CD14-positive monocyte (primary cell): ENCODE data around the gene DHTKD1. TPM values are rescaled to one million over a fixed set of nuclear protein-coding genes. Genes with fewer than 3 reads are reported as not detected.

Experiments used
- DNase-seq, 3 donors: peaks; one replicate each; pipeline ENCODE4 v3.0.0-alpha.2; 2011 to 2022
- H2AFZ ChIP-seq: 2 replicates; pipeline ENCODE4 v1.6.0; 2012; ENCODE audit warnings: mild to moderate bottlenecking, low read depth, low read length, inconsistent platforms; ENCODE audit not compliant: insufficient read depth, poor library complexity, severe bottlenecking
- H3K27ac ChIP-seq, 2 donors: 1 replicate in 1 of 2; 2 replicates in 1 of 2; pipeline ENCODE4 v1.5.1; 2012 to 2013; ENCODE audit warnings: low read length in 2 of 2, control low read depth in 1 of 2, inconsistent platforms in 1 of 2, low read depth in 1 of 2, mild to moderate bottlenecking in 1 of 2
- H3K27me3 ChIP-seq, 2 donors: one replicate each; pipeline versions ENCODE4 v1.6.0 to v1.6.1; 2011 to 2013; ENCODE audit warnings: low read length in 2 of 2; ENCODE audit not compliant: control insufficient read depth in 2 of 2, insufficient read depth in 2 of 2
- H3K36me3 ChIP-seq, 2 donors: replicated peaks in 1 of 2; 1 replicate in 1 of 2; 2 replicates in 1 of 2; pipeline versions ENCODE4 v1.5.1 to v1.6.1; 2012 to 2013; ENCODE audit warnings: low read length in 2 of 2, control low read depth in 1 of 2, inconsistent platforms in 1 of 2, mild to moderate bottlenecking in 1 of 2; ENCODE audit not compliant: insufficient read depth in 2 of 2, control insufficient read depth in 1 of 2
- H3K4me1 ChIP-seq, 2 donors: 1 replicate in 1 of 2; 2 replicates in 1 of 2; pipeline versions ENCODE4 v1.5.1 to v1.6.1; 2012 to 2013; ENCODE audit warnings: low read length in 2 of 2, control low read depth in 1 of 2, inconsistent platforms in 1 of 2, mild to moderate bottlenecking in 1 of 2, moderate library complexity in 1 of 2; ENCODE audit not compliant: insufficient read depth in 2 of 2, control insufficient read depth in 1 of 2
- H3K4me2 ChIP-seq: replicated peaks from 2 replicates; pipeline ENCODE3; 2012; ENCODE audit warnings: low read length, moderate library complexity, mild to moderate bottlenecking; ENCODE audit not compliant: poor library complexity, severe bottlenecking; ENCODE audit errors: extremely low read depth
- H3K4me3 ChIP-seq, 3 experiments: fragments of 200-600 bp in 1 of 3; sonication (generic) in 1 of 3; replicated peaks in 1 of 3; 1 replicate in 2 of 3; 2 replicates in 1 of 3; pipeline ENCODE4 v1.5.1; 2011 to 2013; ENCODE audit warnings: low read length in 3 of 3, mild to moderate bottlenecking in 3 of 3, control low read depth in 2 of 3, low read depth in 2 of 3, inconsistent platforms in 1 of 3, moderate library complexity in 1 of 3
- H3K79me2 ChIP-seq: 2 replicates; pipeline ENCODE4 v1.6.0; 2012; ENCODE audit warnings: mild to moderate bottlenecking, control low read depth, inconsistent platforms, low read length, moderate library complexity; ENCODE audit not compliant: insufficient read depth
- H3K9ac ChIP-seq: 2 replicates; pipeline ENCODE4 v1.6.0; 2017; ENCODE audit warnings: low read length, mild to moderate bottlenecking; ENCODE audit not compliant: insufficient read depth, poor library complexity, severe bottlenecking
- H3K9me3 ChIP-seq, 2 donors: replicated peaks in 1 of 2; 1 replicate in 1 of 2; 2 replicates in 1 of 2; pipeline versions ENCODE4 v1.5.1 to v1.6.1; 2012 to 2013; ENCODE audit warnings: low read length in 2 of 2, control low read depth in 1 of 2; ENCODE audit not compliant: control insufficient read depth in 1 of 2, insufficient read depth in 1 of 2
- H4K20me1 ChIP-seq: 2 replicates; pipeline ENCODE4 v1.6.0; 2012; ENCODE audit warnings: mild to moderate bottlenecking, low read length, control low read depth, moderate library complexity; ENCODE audit not compliant: insufficient read depth
- H3K27ac Mint-ChIP-seq, 7 donors: one replicate each; pipeline ENCODE4 v1.8.0; 2020; ENCODE audit warnings: mild to moderate bottlenecking in 7 of 7, mixed read lengths in 7 of 7, moderate library complexity in 6 of 7, inconsistent platforms in 2 of 7
- H3K27me3 Mint-ChIP-seq, 3 donors: one replicate each; pipeline ENCODE4 v1.8.0; 2021 to 2022; ENCODE audit warnings: low read depth in 3 of 3, mild to moderate bottlenecking in 3 of 3, mixed read lengths in 3 of 3, moderate library complexity in 3 of 3, inconsistent platforms in 1 of 3
- H3K36me3 Mint-ChIP-seq, 2 donors: one replicate each; pipeline ENCODE4 v1.8.0; 2020; ENCODE audit warnings: mixed read lengths in 2 of 2, inconsistent platforms in 1 of 2, mild to moderate bottlenecking in 1 of 2
- H3K4me1 Mint-ChIP-seq: one replicate; pipeline ENCODE4 v1.8.0; 2020; ENCODE audit warnings: mild to moderate bottlenecking, mixed read lengths
- H3K4me3 Mint-ChIP-seq, 2 donors: one replicate each; pipeline ENCODE4 v1.8.0; 2020; ENCODE audit warnings: mild to moderate bottlenecking in 2 of 2, mixed read lengths in 2 of 2, moderate library complexity in 1 of 2
- H3K9me3 Mint-ChIP-seq, 7 donors: one replicate each; pipeline ENCODE4 v1.8.0; 2020 to 2022; ENCODE audit warnings: mixed read lengths in 7 of 7, mild to moderate bottlenecking in 6 of 7, moderate library complexity in 6 of 7, inconsistent platforms in 2 of 7
- WGBS: methylation state at CpG from one replicate; pipeline ENCODE4 v1.1.5; 2013; ENCODE audit warnings: missing lambda C conversion rate; ENCODE audit not compliant: insufficient coverage; 5-methylcytosine and 5-hydroxymethylcytosine counted together
- intact Hi-C, 2 donors: fragments of 100-400 bp; cut with micrococcal nuclease; formaldehyde crosslinking; loops; one replicate each; pipeline versions ENCODE4 v1.15.0 to v1.15.1; 2023
- polyA plus RNA-seq, 3 donors: library from polyadenylated mRNA; depleted of rRNA in 1 of 3; unstranded in 2 of 3; stranded (reverse) in 1 of 3; fragments of 300-500 nt in 2 of 3; fragments of >200 nt in 1 of 3; fragmentation: Illumina TruSeq in 2 of 3; gene quantifications; 1 replicate in 2 of 3; 2 replicates in 1 of 3; pipeline ENCODE4 v1.2.3, GENCODE V29; 2012 to 2021
- TF ChIP-seq, protein P1 (sequence below): fragments of 200-600 bp; IDR thresholded peaks from one replicate; pipeline ENCODE4 v1.8.0; 2022; ENCODE audit warnings: antibody characterized with exemption, mild to moderate bottlenecking

Gene DHTKD1
- polyA plus RNA-seq, 3 donors: 7.0 to 12.1 (median 11.2) TPM

DNA sequence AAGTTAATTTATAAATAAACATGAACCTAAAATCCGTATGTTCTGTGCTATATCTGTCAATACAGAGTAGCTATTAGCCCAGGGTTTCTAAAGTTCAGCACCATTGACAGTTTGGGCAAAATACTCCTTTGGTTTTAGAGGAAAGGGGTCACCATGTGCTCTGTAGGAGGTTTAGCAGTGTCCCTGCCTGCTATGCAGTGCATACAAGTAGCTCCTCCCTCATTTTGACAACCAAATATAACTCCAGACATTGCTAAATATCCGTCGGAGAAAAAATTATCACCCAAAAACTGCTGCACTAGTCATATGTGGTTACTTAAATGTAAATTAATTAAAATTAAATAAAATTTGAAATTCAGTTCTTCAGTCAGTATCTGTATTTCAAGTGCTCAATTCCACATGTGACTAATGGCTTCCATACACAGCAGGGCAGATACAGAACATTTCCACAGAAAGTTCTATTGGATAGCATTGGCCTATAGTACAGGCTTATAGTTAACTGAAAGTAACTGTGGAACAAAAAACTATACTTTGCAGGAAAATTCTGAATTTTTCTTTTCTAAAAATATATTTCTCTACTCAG, 32.6 kb upstream of the DHTKD1 start:
- H3K36me3 ChIP-seq: peaks cover 29 to 46% of the 10 kb centered on the region in 2 donors
- H3K27me3 Mint-ChIP-seq: peaks cover 0 to 2% (median 0%) of the 10 kb centered on the region in 3 donors
- no peak for DNase-seq
- intact Hi-C loops: no loop called here
- H3K4me2 ChIP-seq: no peak overlapping the region
- H3K36me3 Mint-ChIP-seq: peaks cover 28 to 45% of the 10 kb centered on the region in 2 donors
- no peak overlapping the region for H3K4me3 Mint-ChIP-seq
- no peak overlapping the region for H2AFZ ChIP-seq
- H3K4me3 ChIP-seq: no peak overlapping the region
- H3K4me1 Mint-ChIP-seq: peaks cover 14% of the 10 kb centered on the region
- no peak overlapping the region for H3K27ac Mint-ChIP-seq
- H3K27me3 ChIP-seq: no peaks in the 10 kb centered on the region
- peaks cover 99% of the 10 kb centered on the region for H3K79me2 ChIP-seq
- WGBS: no CpG with 5 or more reads among the region's 3 CpGs
- peaks cover 90% of the 10 kb centered on the region for H4K20me1 ChIP-seq
- no peak overlapping the region for H3K9ac ChIP-seq
- H3K9me3 Mint-ChIP-seq: no peaks in the 10 kb centered on the region
- peaks cover under 1 to 3% of the 10 kb centered on the region in 2 donors for H3K4me1 ChIP-seq
- H3K9me3 ChIP-seq: no peaks in the 10 kb centered on the region
- H3K27ac ChIP-seq: no peak overlapping the region
- TF ChIP-seq, protein P1, sequence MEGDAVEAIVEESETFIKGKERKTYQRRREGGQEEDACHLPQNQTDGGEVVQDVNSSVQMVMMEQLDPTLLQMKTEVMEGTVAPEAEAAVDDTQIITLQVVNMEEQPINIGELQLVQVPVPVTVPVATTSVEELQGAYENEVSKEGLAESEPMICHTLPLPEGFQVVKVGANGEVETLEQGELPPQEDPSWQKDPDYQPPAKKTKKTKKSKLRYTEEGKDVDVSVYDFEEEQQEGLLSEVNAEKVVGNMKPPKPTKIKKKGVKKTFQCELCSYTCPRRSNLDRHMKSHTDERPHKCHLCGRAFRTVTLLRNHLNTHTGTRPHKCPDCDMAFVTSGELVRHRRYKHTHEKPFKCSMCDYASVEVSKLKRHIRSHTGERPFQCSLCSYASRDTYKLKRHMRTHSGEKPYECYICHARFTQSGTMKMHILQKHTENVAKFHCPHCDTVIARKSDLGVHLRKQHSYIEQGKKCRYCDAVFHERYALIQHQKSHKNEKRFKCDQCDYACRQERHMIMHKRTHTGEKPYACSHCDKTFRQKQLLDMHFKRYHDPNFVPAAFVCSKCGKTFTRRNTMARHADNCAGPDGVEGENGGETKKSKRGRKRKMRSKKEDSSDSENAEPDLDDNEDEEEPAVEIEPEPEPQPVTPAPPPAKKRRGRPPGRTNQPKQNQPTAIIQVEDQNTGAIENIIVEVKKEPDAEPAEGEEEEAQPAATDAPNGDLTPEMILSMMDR: no peak

GRCh38 chr10:12041766-12042408, 26.9 kb upstream of the DHTKD1 start:
- H3K27ac ChIP-seq: peak overlapping the region; percentile 95 to 98
- TF ChIP-seq, protein P1: no peak
- Mint-ChIP-seq H3K27me3 (no peaks in the 10 kb centered on the region), H3K27ac (peak overlapping the region; percentile 72 to 100 (median 92)), H3K4me1 (peaks cover 35% of the 10 kb centered on the region), H3K4me3 (peak overlapping the region; percentile 90 to 93), H3K36me3 (peaks cover 2 to 9% of the 10 kb centered on the region in 2 donors), H3K9me3 (peaks cover 0 to 3% (median 0%) of the 10 kb centered on the region in 7 donors)
- H3K79me2 ChIP-seq: peaks cover 58% of the 10 kb centered on the region
- peak overlapping the region; percentile 90 for H3K9ac ChIP-seq
- 1% methylated on average over 20 of the region's 26 CpGs for WGBS
- H2AFZ ChIP-seq: peak overlapping the region; percentile 96
- peak in 2 of 3 donors; percentile 25 to 26 for DNase-seq
- H4K20me1 ChIP-seq: peaks cover 42% of the 10 kb centered on the region
- no peaks in the 10 kb centered on the region for H3K9me3 ChIP-seq
- peaks cover 19 to 26% of the 10 kb centered on the region in 2 donors for H3K4me1 ChIP-seq
- peak overlapping the region; percentile 89 for H3K4me2 ChIP-seq
- no peaks in the 10 kb centered on the region for H3K36me3 ChIP-seq
- H3K4me3 ChIP-seq: peak overlapping the region; percentile 76 to 100 (median 99)
- H3K27me3 ChIP-seq: no peaks in the 10 kb centered on the region
- intact Hi-C loops: loop anchor here (2.0 to 10.0 kb wide), 4 partner anchors 27 to 155 kb away; partner anchors contain the start of genes CDC123 (in 2 of the 2), NUDT5 (in 2 of the 2), DHTKD1 (in 1 of the 2) and SEC61A2 (in 1 of the 2)
